ENCODE data around the gene EHD4.

Gene EHD4

DNA sequence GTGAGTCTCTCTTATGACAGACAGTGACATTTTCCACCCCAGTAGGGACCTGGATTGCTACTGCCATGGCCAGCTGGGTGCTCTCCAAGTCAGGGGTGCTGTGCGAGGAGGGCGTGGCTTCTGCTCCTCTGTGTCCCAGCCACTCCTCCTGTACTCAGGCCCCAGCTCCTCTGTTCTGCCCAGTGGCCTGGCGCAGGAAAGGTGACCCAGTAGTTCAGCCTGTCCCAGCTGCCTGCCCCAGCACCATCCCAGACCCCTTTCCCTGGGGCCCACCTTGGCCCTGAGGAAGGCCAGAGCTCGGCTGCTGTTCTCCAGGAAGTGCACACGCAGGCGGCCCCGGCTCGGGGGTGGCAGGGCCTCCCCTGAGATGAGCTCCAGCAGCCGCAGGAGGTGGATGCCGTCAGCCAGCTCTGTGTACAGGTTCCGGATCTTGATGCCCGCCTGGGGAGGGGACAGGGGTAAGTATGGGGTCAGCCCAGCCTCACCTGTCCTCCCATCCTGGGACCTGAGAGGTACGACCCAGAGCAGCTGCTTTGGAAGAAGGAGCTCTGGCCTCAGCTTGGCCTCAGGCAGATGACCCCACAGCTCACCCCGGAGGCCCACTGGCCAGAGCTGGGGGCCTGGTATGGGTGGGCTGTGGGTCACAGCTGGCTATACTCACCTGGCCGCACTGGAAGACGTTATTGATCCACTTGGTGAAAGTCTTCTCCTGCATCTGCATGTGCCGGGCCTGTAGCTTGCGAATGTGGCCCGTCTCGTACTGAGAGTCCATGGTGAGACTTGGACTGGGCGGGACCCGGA is 79.5 kb downstream of the EHD4 start:
- peak; percentile 9 for DNase-seq

DNA sequence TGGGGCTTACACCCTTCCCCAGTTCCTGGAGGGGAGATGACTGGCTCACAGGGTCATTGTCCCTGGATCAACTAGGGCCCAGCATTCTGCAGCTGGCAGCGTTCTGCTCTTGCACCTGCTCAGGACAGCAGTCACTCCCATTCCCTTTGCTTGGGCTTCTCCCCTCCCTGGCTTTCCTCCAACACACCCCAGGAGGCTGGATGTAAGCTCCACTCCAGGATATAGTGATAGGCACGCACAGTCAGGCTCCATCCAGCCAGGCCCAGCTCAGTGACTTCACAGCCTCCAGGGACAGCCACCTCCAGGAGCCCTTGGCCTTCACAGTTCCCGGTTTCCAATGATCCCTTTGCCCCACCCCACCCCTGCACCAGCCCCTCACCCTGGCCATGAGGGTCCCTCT is 80.4 kb downstream of the EHD4 start:
- peak; percentile 26 for DNase-seq

DNA sequence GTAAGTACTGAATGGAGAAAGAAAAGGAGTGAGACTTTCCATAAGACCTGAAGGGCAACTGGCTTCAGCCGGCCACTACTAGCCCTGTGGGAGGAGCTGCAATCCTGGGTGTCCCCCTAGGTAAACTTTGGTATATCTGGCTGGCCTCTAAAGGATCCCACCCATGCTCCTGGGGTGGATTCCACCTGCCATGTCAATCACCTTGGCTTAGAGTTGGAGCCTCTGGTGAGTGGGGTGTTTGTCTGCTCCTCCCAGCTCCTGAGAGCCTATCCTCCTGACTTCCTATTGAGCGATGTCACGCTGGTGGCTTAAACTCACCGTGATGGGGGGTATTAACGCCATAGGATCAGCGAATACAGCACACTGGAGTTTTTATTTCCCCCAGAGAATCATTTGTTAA is 81.1 kb downstream of the EHD4 start:
- DNase-seq: no peak

DNA sequence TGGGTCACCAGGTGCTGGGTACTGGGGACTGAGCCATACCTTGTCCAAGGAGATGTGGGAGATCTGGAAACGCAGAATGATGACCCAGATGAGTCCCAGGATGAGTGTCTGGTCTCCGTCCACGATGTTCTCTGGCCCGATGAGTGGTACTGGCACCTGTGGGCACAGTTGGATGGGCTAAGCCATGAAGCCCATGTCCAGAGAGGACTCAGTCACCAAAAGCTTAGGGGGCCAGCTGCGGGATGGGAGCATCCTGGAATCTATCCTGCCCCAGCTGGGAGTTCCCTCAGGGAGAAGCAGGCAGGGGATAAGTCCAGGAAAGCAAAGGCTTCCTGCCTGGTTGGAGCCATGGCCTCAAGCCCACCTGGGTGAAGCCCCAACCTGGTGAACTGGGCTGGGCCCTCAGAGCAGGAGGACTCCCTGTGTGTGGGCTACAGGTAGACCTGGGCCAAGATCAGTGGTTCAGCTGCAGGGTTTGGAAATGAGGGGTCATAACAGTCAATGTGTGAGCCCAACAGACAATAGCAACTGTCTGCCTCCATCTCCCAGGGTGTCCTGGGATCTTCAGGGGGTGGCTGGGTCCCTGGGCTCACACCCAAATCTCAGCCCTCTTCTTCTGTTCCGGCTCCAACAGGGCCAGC is 82.2 kb downstream of the EHD4 start:
- DNase-seq: no peak

DNA sequence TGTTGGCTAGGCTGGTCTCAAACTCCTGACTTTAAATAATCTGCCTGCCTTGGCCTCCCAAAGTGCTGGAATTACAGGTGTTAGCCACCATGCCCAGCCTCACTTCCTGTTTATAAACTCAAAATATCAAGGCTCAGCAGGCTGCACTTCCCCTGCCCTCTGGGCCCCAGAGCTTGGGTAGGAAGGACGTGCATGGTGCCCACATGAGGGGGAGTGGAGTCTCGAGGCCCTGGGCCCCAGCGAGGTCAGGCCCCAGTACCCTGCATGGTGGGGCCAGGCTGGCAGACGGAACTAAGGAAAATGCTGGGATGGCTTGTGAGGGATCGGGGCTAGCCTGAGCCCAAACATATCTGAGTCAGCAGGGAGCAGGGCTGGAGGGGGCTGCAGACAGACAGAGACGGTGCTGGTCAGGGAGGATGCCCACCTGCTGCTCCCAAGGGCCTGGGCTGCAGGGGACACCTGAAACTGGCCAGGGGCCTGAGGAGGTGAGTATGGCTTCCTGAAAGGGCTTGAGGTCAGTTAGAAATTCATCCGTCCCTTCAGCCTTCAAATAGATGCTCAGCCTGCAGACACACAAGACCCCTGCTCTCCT is 83.6 kb downstream of the EHD4 start:
- DNase-seq: no peak

DNA sequence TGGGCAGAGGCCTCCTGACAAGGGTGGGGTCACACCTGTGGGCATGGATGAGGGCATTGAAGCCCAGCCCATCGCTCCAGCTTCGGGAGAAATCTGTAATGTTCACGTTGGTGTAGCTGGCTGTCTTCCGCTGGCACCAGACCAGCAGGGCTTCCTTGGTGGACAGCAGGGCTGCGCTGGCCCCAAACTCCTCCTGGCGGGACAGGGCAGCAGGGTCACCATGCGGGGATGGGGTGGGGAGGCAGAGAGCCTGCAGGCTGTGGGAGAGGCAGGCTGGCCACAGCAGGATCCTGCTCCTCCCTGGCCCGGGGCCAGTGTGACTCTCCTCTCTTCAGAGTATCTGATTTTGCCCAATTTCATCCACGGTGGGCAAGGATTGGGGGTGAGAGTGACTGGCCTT is 84.5 kb downstream of the EHD4 start:
- no peak for DNase-seq

DNA sequence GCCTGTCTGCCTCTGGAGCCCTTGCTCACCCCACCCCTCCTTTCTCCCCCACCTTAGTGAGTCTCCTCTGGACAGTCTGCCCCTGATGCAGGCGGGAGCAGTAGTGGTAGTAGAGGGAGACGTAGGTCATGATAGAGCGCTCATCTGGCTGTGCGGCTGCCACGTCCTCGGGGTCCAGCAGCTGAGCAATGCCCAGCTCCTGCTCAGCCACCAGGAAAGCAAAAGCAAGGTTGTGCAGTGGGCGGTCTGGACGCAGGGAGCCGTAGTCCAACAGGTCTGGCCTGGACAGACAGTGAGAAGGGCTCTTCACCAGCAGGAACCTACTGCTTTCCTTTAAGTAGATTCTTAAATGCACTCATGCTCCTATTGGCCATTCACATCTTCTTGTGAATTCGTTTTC is 85.2 kb downstream of the EHD4 start:
- no peak for DNase-seq

DNA sequence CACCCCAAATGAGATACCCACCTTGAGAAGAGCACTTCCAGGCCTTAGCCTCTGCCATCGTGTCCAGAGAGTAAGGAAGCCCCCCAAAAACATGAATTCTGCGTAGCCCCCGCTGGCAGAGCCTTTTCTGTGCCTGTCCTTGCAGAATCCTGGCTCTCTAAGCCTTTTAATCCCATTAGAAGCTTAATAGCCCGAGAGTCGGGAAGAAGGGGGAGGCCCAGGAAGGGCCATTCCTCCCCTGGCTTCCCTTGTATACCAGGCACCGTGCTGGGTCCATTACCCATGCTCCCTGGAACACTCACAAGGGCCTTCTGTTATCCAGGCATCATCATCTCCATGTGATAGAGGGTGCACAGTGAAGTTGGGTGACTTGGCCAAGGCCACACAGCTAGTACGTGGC is 85.6 kb downstream of the EHD4 start:
- no peak for DNase-seq

DNA sequence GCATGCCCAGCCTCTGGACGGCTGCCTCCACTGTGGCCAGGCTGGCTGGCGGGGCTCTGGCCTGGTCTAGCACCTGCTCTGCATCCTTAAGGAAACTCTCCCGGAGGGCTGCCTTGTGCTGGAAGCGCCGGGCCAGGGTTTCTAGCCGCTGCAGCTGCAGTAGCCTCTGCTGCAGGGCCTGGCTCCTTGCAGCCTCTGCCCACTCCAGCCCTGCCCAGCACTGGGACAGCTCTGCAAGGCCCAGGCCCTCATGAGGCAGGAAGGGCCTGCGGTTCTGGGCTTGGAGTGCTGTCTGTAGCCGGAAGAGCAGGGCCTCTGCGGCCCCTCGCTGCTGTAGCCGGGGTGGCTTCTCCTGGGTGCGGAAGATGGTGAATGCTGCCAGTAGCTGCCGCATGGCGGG is 86.5 kb downstream of the EHD4 start:
- no peak for DNase-seq

DNA sequence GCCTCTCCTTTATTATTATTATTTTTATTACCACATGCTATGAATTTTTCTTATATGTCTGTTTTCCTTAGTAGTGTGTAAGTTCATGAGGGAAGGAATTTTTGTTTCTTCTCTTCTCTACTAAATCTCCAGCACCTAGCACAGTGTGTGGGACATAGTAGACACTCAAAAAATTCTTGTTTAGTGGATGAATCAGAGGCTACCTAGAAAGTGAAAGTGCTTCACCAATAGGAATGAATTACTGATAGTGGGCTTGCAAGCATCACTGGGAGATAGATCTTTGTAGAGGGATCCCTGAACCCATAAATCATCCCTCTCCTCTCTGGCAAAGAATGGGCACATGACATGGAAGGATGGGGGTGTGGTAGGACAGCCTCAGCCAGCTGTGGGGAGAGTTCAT is 87.0 kb downstream of the EHD4 start:
- no peak for DNase-seq

DNA sequence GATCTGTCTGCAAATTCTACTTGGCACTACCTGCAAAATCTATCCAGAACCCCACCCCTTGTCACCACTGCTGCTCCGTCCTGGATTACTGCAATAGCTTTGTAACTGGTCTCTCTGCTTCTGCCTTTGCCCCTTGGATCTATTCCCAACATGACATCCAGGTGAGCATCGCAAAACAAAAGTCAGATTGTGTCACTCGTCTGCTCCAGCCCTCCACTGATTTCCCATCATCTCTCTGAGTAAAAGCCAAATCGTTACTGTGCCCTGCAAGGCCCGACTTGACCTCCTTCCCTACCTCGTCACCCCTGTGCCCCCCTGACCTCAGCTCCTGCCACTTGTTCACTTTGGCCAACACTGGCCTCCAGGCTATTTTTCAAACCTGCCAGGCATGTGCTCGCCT is 87.9 kb downstream of the EHD4 start:
- DNase-seq: no peak

DNA sequence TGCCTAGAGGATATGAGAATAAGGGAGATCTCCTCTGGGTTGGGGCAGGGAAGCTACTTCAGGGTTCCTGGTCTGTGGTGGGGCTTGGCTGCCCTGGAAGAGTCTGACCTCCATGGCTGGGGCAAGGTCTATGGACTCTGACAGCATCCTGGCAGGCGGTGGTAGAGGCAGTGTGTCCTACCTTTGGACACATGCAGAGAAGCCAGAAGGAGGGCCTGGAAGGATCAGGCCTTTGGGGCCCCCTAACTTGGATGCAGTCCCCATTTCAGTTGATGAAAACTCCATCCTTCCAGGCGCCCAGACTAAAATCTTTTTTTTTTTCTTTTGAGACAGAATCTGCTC is 88.9 kb downstream of the EHD4 start:
- no peak for DNase-seq

DNA sequence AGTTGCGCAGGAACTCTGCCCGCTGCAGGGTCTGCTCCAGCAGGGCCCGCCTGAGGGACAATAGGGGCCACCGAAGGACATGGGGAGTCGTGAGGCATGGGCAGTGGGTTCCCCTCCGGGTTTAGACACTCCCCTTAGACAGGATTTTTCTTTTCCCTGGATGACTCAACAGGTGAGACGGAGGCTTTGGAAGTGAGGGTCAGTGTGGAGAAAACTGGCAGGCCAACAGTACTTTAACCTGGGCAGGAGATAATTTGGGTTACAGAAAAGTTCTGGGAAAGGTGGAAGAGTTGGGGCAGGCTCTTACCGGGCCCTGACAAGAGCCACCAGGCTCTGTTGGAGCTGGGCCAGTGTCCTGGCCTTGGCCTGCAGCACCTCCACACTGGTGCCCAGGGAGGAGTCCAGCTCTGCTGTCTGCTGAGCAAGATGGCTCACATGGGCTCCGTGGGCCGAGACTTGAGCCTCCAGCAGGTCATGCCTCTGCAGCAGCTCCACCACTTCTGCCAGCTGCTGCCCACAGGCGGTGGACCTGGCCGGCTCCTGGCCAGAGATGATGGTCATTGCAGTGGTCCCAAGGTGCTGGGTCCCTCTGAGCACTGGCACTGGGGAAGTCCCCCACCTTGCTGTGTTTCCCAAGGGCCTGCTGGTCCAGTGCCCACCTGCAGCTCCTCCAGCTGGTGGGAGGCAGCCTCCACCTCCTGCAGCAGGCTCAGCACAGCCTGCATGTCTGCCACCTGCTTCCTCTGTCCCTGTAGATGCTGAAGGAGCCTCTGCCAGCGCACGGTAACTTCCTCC is 89.5 kb downstream of the EHD4 start:
- no peak for DNase-seq

DNA sequence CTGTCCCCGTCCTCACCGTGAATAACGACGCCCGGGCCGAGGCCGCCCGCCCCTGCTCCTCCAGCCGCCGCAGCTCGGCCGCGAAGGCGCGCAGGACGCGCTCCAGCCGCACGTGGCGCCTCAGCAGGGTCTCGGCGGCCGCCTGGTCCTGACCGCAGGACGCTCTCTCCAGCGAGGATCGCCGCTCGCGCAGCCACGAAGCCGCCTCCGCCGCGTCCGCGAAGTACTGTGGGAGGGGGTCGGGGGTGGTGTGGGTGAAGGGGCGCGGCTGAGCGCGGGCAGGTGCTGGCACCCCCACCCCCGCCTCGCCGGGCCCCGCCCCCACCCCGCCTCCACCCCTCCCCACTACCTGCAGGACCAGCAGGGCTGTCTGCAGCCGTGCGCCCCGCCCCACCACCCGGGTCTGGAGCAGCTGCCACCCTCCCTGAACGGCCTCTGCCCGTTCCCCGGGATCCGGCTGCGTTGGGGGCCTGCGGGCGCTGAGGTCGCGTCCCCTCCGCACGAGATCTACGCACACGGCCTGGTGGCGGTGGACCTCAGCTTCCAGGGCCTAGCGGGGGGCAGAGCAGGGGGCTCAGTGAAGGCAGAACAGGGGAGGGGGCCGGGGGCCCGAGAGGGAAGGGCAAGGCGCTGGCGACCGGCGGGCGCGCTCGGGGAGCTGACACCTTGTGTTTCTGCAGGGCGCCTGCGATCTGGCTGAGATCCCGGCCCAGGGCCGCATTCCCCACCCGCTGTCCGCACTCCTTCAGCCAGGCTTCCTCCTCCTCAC is 90.3 kb downstream of the EHD4 start:
- no peak for DNase-seq

DNA sequence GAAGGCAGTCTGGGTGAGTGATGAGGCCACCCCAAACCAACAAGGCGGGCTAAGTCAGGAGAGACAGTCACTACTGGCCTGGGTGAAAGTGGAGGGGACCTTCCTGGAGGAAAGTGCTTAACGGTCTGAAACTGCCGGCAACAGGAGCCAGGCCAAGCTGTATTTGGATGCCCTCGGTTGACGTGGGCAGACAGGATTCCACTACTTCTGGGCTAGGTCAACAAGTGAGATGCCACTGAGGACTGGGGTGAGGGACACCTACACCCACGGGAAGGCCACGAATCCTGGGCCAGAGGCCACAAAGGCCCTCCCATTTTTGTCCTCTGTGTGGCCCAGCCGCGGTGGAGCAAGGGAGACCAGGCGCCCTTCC is 90.8 kb downstream of the EHD4 start:
- DNase-seq: no peak

DNA sequence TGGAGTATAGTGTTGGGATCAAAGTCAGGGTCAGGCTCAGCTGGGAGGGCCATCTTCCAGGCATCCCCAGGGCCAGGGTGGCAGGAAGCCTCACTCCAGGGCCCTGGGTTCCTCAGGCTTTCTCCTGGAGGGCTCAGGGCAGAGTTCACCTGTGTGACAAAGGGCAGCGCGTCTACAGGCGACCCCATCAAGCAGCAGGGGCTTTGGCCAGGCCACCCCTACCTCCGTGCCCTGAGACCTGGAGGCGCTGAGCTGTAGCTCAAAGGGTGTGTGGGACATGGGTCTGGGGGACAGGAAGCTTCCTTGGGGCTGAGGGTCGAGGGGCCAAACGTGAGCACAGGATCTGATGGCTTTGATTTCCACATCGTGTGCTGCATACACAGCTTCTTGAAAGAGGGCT is 91.3 kb downstream of the EHD4 start:
- DNase-seq: no peak

DNA sequence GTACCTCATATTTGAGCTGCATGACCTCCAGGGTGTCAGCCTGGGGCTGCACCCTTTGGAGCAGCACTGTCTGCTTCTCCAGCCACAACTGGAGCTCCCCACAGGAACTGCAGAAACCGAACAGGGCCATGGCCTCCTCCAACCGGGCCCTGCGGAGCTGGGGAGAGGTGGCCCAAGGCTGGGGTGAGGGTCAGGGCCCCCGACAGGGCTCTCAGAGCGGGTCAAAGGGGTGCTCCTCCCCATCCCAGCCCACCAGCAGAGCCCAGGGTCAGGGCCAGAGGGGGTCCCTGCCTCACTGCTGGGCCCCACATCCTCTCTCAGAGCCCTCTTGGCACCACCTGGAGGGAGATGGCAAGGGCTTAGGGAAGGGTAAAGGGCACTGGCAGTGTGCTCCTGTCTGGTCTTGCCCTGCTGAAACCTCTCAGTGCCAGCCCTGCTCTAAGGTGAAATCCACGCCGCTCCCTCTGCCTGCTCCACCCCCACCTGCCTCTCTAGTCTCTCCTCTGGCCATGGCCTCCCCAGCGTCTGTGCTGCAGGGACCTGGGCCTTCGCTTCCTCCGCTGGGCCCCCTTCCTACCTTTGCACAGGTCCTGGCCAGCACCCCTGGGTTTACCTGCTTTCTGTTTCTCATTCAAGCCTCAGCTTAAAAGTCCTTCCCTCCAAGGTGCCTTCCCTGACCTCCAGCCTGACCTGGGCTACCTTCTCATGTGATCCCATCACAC is 92.0 kb downstream of the EHD4 start:
- DNase-seq: no peak

DNA sequence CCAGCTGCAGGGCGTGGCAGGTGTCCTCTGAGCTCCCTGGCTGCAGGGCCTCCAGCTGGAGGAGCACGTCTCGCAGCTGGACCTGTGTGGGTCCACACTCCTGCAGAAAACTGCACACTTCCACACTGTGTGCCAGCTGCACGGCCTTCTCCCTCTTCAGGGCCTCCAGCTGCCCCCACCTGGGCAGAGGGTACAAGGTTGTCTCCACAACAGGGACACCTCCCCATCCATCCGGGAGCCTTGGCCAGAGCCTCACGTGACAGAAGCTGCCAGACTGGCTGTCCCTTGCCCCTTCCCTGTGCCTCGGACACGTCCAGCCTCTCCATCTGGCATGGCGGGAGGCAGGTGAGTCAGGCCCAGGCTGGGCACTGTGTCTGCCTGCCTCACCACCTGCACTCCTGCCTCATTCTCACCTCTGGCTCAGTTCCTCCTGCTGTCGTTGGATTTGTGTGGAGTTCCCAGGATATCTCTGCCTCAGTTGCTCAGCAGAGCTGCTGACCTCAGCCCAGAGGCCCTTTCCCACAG is 93.0 kb downstream of the EHD4 start:
- no peak for DNase-seq

DNA sequence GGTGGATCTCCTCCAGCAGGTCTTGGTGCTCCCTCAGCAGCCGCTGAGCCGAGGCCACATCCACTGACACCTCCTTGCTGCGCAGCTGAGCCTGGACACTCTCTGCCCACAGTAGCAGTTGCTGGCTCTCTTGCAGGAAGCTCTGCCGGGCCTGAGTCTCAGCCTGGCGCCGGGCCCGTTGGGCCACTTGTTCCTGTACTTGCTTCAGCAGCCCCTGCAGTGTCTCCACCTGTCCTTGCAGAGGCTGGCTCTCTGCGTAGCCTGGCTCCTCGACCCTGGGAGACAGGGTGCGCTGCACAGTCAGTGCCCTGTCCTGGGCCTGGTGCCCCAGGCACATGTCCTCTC is 94.0 kb downstream of the EHD4 start:
- DNase-seq: no peak

DNA sequence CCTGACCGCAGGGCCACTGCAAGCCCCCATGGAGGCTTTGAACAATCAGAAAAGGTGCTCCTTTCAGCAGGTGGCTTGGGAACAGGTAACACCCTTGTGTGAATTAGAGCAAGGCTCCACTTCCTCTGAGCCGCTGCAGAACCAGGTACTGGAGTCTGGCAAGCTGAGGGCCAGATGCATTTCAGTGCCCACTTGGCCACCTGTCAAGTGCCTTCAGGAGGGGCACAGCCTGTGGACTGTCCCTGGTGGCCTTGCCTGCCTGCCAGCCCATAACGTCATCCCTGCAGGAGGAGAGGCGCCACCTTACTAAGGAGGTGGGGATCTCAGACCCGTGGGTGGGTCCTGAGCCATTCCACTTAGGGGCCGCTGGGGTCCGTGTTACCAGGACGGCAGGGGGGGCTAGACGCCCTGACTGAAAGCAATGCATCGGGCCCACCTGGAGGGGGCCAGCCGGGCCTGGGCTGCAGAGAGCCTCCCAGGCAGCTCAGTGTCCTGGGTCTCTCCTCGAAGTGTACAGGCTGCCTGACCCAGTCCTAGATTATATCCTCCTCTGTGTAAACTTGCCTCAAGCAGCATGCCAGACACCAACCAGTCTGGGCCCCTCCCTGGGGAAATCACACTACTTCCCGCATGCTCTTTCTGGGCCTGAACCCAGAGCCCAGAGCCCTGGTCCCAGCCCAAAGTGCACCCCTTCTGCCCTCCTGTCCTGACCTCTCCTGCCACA is 94.6 kb downstream of the EHD4 start:
- no peak for DNase-seq

DNA sequence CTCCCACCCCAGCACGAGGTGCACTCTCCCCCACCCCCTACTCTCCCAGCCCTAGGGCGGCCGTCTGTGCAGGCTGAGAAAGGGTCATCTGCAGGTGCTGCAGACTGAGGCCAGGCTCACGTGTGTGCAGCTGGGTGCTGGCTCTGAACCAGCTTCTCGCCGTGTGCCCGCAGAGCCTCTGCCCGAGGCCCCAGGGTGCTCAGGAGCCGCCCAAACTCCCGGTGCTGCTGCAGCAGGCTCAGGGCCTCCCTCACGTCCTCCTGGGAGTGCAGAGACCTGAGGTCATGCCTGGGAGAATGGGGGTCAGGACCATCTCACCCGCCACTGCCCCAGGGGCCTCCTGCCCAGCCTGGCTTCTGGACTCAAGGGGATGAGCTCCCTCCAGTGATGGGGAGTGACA is 95.7 kb downstream of the EHD4 start:
- no peak for DNase-seq

DNA sequence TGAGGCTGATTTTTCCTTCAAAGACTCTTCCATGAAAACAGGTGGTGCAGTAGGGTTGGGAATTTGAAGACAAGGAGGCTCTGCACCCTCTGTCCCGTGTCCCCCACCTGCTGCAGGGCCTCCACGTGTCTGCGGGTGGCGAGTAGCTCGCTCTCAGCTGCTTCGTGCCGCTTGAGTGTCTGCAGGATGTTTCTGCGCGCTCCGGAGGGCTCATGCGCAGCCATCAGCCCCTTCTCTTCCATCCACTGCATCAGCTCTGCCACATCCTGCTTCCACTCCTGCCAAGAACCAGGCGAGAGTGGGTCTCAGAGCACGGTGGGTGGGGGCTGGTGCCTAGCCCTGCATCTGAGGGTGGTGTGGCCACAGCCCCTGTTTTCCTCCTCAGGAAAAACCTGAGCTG is 96.3 kb downstream of the EHD4 start:
- DNase-seq: no peak

Data from NCI-H1694 (cell line).